ENCODE data around the gene SSNA1.

- TF ChIP-seq POLR2A (IDR thresholded peaks at IDR 0.05) (no peak), CTCF (IDR thresholded peaks at IDR 0.05) (no peak)
These were observed 13.0 kb upstream of the SSNA1 start for GRCh38 chr9:137175345-137175961.
